ENCODE results near the gene STXBP6. TPM values are rescaled to one million over a fixed set of nuclear protein-coding genes. Genes with fewer than 3 reads are reported as not detected.

The STXBP6 gene
- total RNA-seq, 1 experiment from 2014 or later, result 12.3 TPM

GRCh38 chr14:25039933-25040332 lies 10.0 kb downstream of the STXBP6 start:
- Histone ChIP-seq H3K79me2 (ENCODE audit: low read depth) (no peaks in the 10 kb centered on the region), H3K27ac (no peak overlapping the region), H3K4me2 (no peak overlapping the region), H3F3A (ENCODE audit: insufficient read depth, low read depth) (no peaks in the 10 kb centered on the region), H3K27me3 (ENCODE audit: insufficient read depth, low read depth) (no peaks in the 10 kb centered on the region), H2AFZ (no peak overlapping the region), H3K9me2 (ENCODE audit: insufficient read depth) (no peaks in the 10 kb centered on the region), H3K4me1 (replicated peaks; ENCODE audit: insufficient read depth) (no peaks in the 10 kb centered on the region), H3K9me3 (ENCODE audit: insufficient read depth, low read depth) (no peaks in the 10 kb centered on the region), H3K36me3 (ENCODE audit: low read depth) (no peaks in the 10 kb centered on the region), H3K4me3 (no peak overlapping the region), H4K20me1 (ENCODE audit: insufficient read depth) (no peaks in the 10 kb centered on the region)
- BruUV-seq (replicated peaks), result no TSS peak
- no peak for TF ChIP-seq EZH2 (IDR thresholded peaks at IDR 0.05; ENCODE audit: low read depth)
- TF ChIP-seq CTCF (conservative IDR thresholded peaks at IDR 0.05), result no peak
- CTCF ChIA-PET, result no interaction called here
- POLR2A ChIA-PET (ENCODE audit: unreplicated experiment), result no interaction called here
- no peak for DNase-seq
- intact Hi-C loops (cut with micrococcal nuclease; ENCODE audit: unreplicated experiment), result no loop called here

- no peak overlapping the region for H3K27ac ChIP-seq
- no peaks in the 10 kb centered on the region for H3F3A ChIP-seq (ENCODE audit: insufficient read depth, low read depth)
- H4K20me1 ChIP-seq (ENCODE audit: insufficient read depth), result no peaks in the 10 kb centered on the region
- H3K36me3 ChIP-seq (ENCODE audit: low read depth), result no peaks in the 10 kb centered on the region
- H3K4me1 ChIP-seq (replicated peaks; ENCODE audit: insufficient read depth), result no peaks in the 10 kb centered on the region
- no peak for DNase-seq
- H3K9me3 ChIP-seq (ENCODE audit: insufficient read depth, low read depth), result no peaks in the 10 kb centered on the region
- ChIA-PET CTCF (no interaction called here), POLR2A (ENCODE audit: unreplicated experiment) (no interaction called here)
- no peaks in the 10 kb centered on the region for H3K79me2 ChIP-seq (ENCODE audit: low read depth)
- H3K9me2 ChIP-seq (ENCODE audit: insufficient read depth), result no peaks in the 10 kb centered on the region
- H2AFZ ChIP-seq, result no peak overlapping the region
- no peak overlapping the region for H3K4me2 ChIP-seq
- BruUV-seq (replicated peaks), result no TSS peak
- H3K27me3 ChIP-seq (ENCODE audit: insufficient read depth, low read depth), result no peaks in the 10 kb centered on the region
- TF ChIP-seq CTCF (conservative IDR thresholded peaks at IDR 0.05), result no peak
- no peak for TF ChIP-seq EZH2 (IDR thresholded peaks at IDR 0.05; ENCODE audit: low read depth)
- H3K4me3 ChIP-seq, result no peak overlapping the region
- intact Hi-C loops (cut with micrococcal nuclease; ENCODE audit: unreplicated experiment), result no loop called here
These were observed 11.8 kb downstream of the STXBP6 start for GRCh38 chr14:25038044-25038668.

GRCh38 chr14:25037032-25037431 lies 12.9 kb downstream of the STXBP6 start:
- no peak overlapping the region for H3K4me3 ChIP-seq
- no peaks in the 10 kb centered on the region for H3K79me2 ChIP-seq (ENCODE audit: low read depth)
- intact Hi-C loops (cut with micrococcal nuclease; ENCODE audit: unreplicated experiment), result no loop called here
- no peaks in the 10 kb centered on the region for H3K9me3 ChIP-seq (ENCODE audit: insufficient read depth, low read depth)
- H3K4me2 ChIP-seq, result no peak overlapping the region
- H3K27ac ChIP-seq, result no peak overlapping the region
- H2AFZ ChIP-seq, result no peak overlapping the region
- ChIA-PET POLR2A (ENCODE audit: unreplicated experiment) (no interaction called here), CTCF (no interaction called here)
- TF ChIP-seq CTCF (conservative IDR thresholded peaks at IDR 0.05), result no peak
- no peak for TF ChIP-seq EZH2 (IDR thresholded peaks at IDR 0.05; ENCODE audit: low read depth)
- no peak for DNase-seq
- no peaks in the 10 kb centered on the region for H3F3A ChIP-seq (ENCODE audit: insufficient read depth, low read depth)
- no peaks in the 10 kb centered on the region for H3K4me1 ChIP-seq (replicated peaks; ENCODE audit: insufficient read depth)
- H4K20me1 ChIP-seq (ENCODE audit: insufficient read depth), result no peaks in the 10 kb centered on the region
- no TSS peak for BruUV-seq (replicated peaks)
- no peaks in the 10 kb centered on the region for H3K36me3 ChIP-seq (ENCODE audit: low read depth)
- H3K9me2 ChIP-seq (ENCODE audit: insufficient read depth), result no peaks in the 10 kb centered on the region
- no peaks in the 10 kb centered on the region for H3K27me3 ChIP-seq (ENCODE audit: insufficient read depth, low read depth)

Measured in PC-9 (cell line).